ENCODE results near the gene UGT2B7. TPM values are rescaled to one million over a fixed set of nuclear protein-coding genes. Genes with fewer than 3 reads are reported as not detected.

Gene UGT2B7
- total and polyA plus RNA-seq, 2 donors (not counting 1 experiment from before 2014, with no cell fraction given) = not detected

DNA sequence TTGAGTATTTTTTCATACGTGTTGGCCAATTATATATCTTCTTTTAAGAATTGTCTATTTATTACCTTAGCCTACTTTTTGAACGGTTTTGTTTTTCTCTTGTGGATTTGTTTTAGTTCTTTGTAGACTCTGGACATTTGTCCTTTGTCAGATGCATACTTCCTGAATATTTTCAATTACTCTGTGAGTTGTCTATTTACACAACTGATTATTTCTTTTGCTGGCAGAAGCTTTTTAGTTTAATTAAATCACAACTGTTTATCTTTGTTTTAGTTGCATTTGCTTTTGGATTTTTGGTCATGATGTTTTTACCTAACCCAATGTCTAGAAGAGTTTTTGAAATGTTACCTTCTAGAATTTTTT, 19.6 kb downstream of the UGT2B7 start:
- Histone ChIP-seq H3K27me3 (ENCODE audit: control insufficient read depth, insufficient read depth, low read length) (no peaks in the 10 kb centered on the region), H3K9me3 (ENCODE audit: control insufficient read depth, insufficient read depth, low read depth, low read length) (no peaks in the 10 kb centered on the region), H3K9ac (ENCODE audit: insufficient read depth, low read length) (no peak overlapping the region), H3K36me3 (ENCODE audit: control insufficient read depth, insufficient read depth, low read length) (no peaks in the 10 kb centered on the region), H3K4me2 (ENCODE audit: extremely low read depth, insufficient read depth, low read length) (no peak overlapping the region), H4K20me1 (ENCODE audit: control insufficient read depth, extremely low read depth, insufficient read depth, low read length) (no peaks in the 10 kb centered on the region), H3K79me2 (ENCODE audit: control insufficient read depth, insufficient read depth, low read length) (no peaks in the 10 kb centered on the region), H3K27ac (ENCODE audit: insufficient read depth, low read length) (no peak overlapping the region), H3K4me1 (ENCODE audit: control insufficient read depth, extremely low read depth, insufficient read depth, low read length) (no peaks in the 10 kb centered on the region), H2AFZ (ENCODE audit: low read length) (no peak overlapping the region), H3K4me3 (replicated peaks in 1 of 4; ENCODE audit: control extremely low read depth in 1 of 4, insufficient read depth in 1 of 4, low read depth in 3 of 4, low read length in 4 of 4) (no peak overlapping the region)
- DNase-seq (ENCODE audit: low read depth in 2 of 2) = no peak
- TF ChIP-seq EZH2 (IDR thresholded peaks at IDR 0.05; ENCODE audit: low read length, missing control alignments) = no peak
- TF ChIP-seq, protein P1, sequence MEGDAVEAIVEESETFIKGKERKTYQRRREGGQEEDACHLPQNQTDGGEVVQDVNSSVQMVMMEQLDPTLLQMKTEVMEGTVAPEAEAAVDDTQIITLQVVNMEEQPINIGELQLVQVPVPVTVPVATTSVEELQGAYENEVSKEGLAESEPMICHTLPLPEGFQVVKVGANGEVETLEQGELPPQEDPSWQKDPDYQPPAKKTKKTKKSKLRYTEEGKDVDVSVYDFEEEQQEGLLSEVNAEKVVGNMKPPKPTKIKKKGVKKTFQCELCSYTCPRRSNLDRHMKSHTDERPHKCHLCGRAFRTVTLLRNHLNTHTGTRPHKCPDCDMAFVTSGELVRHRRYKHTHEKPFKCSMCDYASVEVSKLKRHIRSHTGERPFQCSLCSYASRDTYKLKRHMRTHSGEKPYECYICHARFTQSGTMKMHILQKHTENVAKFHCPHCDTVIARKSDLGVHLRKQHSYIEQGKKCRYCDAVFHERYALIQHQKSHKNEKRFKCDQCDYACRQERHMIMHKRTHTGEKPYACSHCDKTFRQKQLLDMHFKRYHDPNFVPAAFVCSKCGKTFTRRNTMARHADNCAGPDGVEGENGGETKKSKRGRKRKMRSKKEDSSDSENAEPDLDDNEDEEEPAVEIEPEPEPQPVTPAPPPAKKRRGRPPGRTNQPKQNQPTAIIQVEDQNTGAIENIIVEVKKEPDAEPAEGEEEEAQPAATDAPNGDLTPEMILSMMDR (conservative IDR thresholded peaks at IDR 0.05 in 1 of 2, IDR thresholded peaks at IDR 0.05 in 1 of 2; ENCODE audit: low read depth in 1 of 2, low read length in 2 of 2) = no peak

- Histone ChIP-seq H3K36me3 (ENCODE audit: control insufficient read depth, insufficient read depth, low read length) (no peaks in the 10 kb centered on the region), H3K79me2 (ENCODE audit: control insufficient read depth, insufficient read depth, low read length) (no peaks in the 10 kb centered on the region), H3K9me3 (ENCODE audit: control insufficient read depth, insufficient read depth, low read depth, low read length) (no peaks in the 10 kb centered on the region), H3K4me3 (replicated peaks in 1 of 4; ENCODE audit: control extremely low read depth in 1 of 4, insufficient read depth in 1 of 4, low read depth in 3 of 4, low read length in 4 of 4) (no peak overlapping the region), H3K27ac (ENCODE audit: insufficient read depth, low read length) (no peak overlapping the region), H3K9ac (ENCODE audit: insufficient read depth, low read length) (no peak overlapping the region), H3K4me2 (ENCODE audit: extremely low read depth, insufficient read depth, low read length) (no peak overlapping the region), H3K4me1 (ENCODE audit: control insufficient read depth, extremely low read depth, insufficient read depth, low read length) (no peaks in the 10 kb centered on the region), H4K20me1 (ENCODE audit: control insufficient read depth, extremely low read depth, insufficient read depth, low read length) (no peaks in the 10 kb centered on the region), H2AFZ (ENCODE audit: low read length) (no peak overlapping the region), H3K27me3 (ENCODE audit: control insufficient read depth, insufficient read depth, low read length) (no peaks in the 10 kb centered on the region)
- no peak for DNase-seq (ENCODE audit: low read depth in 2 of 2)
- TF ChIP-seq, protein P1 (conservative IDR thresholded peaks at IDR 0.05 in 1 of 2, IDR thresholded peaks at IDR 0.05 in 1 of 2; ENCODE audit: low read depth in 1 of 2, low read length in 2 of 2) = no peak
- TF ChIP-seq EZH2 (IDR thresholded peaks at IDR 0.05; ENCODE audit: low read length, missing control alignments) = no peak
Observed at GRCh38 chr4:69116645-69117321, 20.5 kb downstream of the UGT2B7 start.

DNA sequence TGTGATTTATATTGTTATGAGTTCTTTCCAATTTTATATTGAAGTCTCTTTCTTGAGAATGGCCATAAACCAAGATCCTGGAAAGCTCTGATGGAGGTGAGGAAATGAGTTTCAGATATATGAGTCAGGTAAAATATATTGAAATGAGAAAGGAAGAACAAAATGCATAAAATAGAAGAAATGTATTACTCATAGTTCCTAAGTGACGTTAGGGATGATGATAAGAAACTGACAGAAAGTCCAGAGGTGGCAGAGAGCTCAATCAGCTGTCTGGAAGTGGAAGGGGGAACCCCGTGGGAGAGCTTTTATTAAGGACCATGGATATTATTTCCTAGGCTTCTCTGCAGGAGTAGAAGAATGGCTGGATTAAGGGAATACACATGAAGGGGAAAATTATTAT, 24.6 kb downstream of the UGT2B7 start:
- Histone ChIP-seq H3K4me3 (replicated peaks in 1 of 4; ENCODE audit: control extremely low read depth in 1 of 4, insufficient read depth in 1 of 4, low read depth in 3 of 4, low read length in 4 of 4) (no peak overlapping the region), H3K36me3 (ENCODE audit: control insufficient read depth, insufficient read depth, low read length) (no peaks in the 10 kb centered on the region), H3K27me3 (ENCODE audit: control insufficient read depth, insufficient read depth, low read length) (no peaks in the 10 kb centered on the region), H4K20me1 (ENCODE audit: control insufficient read depth, extremely low read depth, insufficient read depth, low read length) (no peaks in the 10 kb centered on the region), H3K79me2 (ENCODE audit: control insufficient read depth, insufficient read depth, low read length) (no peaks in the 10 kb centered on the region), H3K27ac (ENCODE audit: insufficient read depth, low read length) (no peak overlapping the region), H3K4me1 (ENCODE audit: control insufficient read depth, extremely low read depth, insufficient read depth, low read length) (no peaks in the 10 kb centered on the region), H3K9me3 (ENCODE audit: control insufficient read depth, insufficient read depth, low read depth, low read length) (no peaks in the 10 kb centered on the region), H3K9ac (ENCODE audit: insufficient read depth, low read length) (no peak overlapping the region), H3K4me2 (ENCODE audit: extremely low read depth, insufficient read depth, low read length) (no peak overlapping the region), H2AFZ (ENCODE audit: low read length) (no peak overlapping the region)
- no peak for TF ChIP-seq EZH2 (IDR thresholded peaks at IDR 0.05; ENCODE audit: low read length, missing control alignments)
- TF ChIP-seq, protein P1 (conservative IDR thresholded peaks at IDR 0.05 in 1 of 2, IDR thresholded peaks at IDR 0.05 in 1 of 2; ENCODE audit: low read depth in 1 of 2, low read length in 2 of 2) = no peak
- no peak for DNase-seq (ENCODE audit: low read depth in 2 of 2)

Data from fibroblast of lung (primary cell).